PC-3 (cell line): ENCODE results near the gene RTKN2.

ENCODE experiments used
- CTCF ChIP-seq: fragments of 300-600 bp; sonication (generic); conservative IDR thresholded peaks from 2 replicates; pipeline ENCODE4 v1.5.1; 2017; ENCODE audit warnings: antibody characterized with exemption, low read depth, mild to moderate bottlenecking, low read length
- EZH2 ChIP-seq: fragments of 300-600 bp; sonication (generic); IDR thresholded peaks from one replicate; pipeline ENCODE4 v1.6.1; 2017; ENCODE audit warnings: antibody characterized with exemption, mild to moderate bottlenecking, low read length; ENCODE audit not compliant: unreplicated experiment
- EZH2phosphoT487 ChIP-seq: fragments of 300-600 bp; sonication (generic); IDR thresholded peaks from 2 replicates; pipeline ENCODE4 v1.6.1; 2018; ENCODE audit warnings: mild to moderate bottlenecking, antibody characterized with exemption, low read length, borderline replicate concordance

GRCh38 chr10:62196528-62196927, 72.1 kb downstream of the RTKN2 start:
- TF ChIP-seq EZH2phosphoT487 (no peak), CTCF (no peak), EZH2 (no peak)
